NCI-H1105 (cell line): ENCODE data around the gene COX7B2.
A peak's percentile ranks its signal among the peaks of the same experiment; 100 is the strongest.

ENCODE experiments used
- DNase-seq: peaks from one replicate; lab custom pipeline; 2025; lab: John Stamatoyannopoulos, UW

Gene COX7B2

GRCh38 chr4:46889410-46889809, 19.6 kb downstream of the COX7B2 start:
- no peak for DNase-seq

- DNase-seq = no peak
Observed at GRCh38 chr4:46886711-46887110, 22.3 kb downstream of the COX7B2 start.

GRCh38 chr4:46878641-46879040, 30.4 kb downstream of the COX7B2 start:
- no peak for DNase-seq

GRCh38 chr4:46874811-46875210, 34.2 kb downstream of the COX7B2 start:
- no peak for DNase-seq

GRCh38 chr4:46870411-46870810, 38.6 kb downstream of the COX7B2 start:
- DNase-seq = no peak

GRCh38 chr4:46856333-46856732, 52.7 kb downstream of the COX7B2 start:
- DNase-seq = no peak

GRCh38 chr4:46852800-46853199, 56.2 kb downstream of the COX7B2 start:
- DNase-seq = no peak

- DNase-seq = no peak
Observed at GRCh38 chr4:46850026-46850425, 59.0 kb downstream of the COX7B2 start.

GRCh38 chr4:46844325-46844917, 64.6 kb downstream of the COX7B2 start:
- DNase-seq = peak; percentile 52

- no peak for DNase-seq
Observed at GRCh38 chr4:46839128-46839527, 69.9 kb downstream of the COX7B2 start.

GRCh38 chr4:46837639-46838038, 71.4 kb downstream of the COX7B2 start:
- no peak for DNase-seq

GRCh38 chr4:46836584-46836983, 72.5 kb downstream of the COX7B2 start:
- no peak for DNase-seq

GRCh38 chr4:46830971-46831454, 78.0 kb downstream of the COX7B2 start:
- no peak for DNase-seq

GRCh38 chr4:46820154-46820553, 88.9 kb downstream of the COX7B2 start:
- DNase-seq = no peak

GRCh38 chr4:46819095-46819494, 90.0 kb downstream of the COX7B2 start:
- no peak for DNase-seq

- no peak for DNase-seq
Observed at GRCh38 chr4:46818604-46819003, 90.4 kb downstream of the COX7B2 start.

- DNase-seq = no peak
Observed at GRCh38 chr4:46817806-46818205, 91.2 kb downstream of the COX7B2 start.

- DNase-seq = no peak
Observed at GRCh38 chr4:46804781-46805413, 104.1 kb downstream of the COX7B2 start.

GRCh38 chr4:46793036-46793435, 116.0 kb downstream of the COX7B2 start:
- DNase-seq = no peak

- DNase-seq = no peak
Observed at GRCh38 chr4:46781434-46782092, 127.5 kb downstream of the COX7B2 start.

- no peak for DNase-seq
Observed at GRCh38 chr4:46765465-46765864, 143.6 kb downstream of the COX7B2 start.

GRCh38 chr4:46730075-46730474, 179.0 kb downstream of the COX7B2 start:
- DNase-seq = no peak

- no peak for DNase-seq
Observed at GRCh38 chr4:46720055-46720454, 189.0 kb downstream of the COX7B2 start.
